HCT116 (cell line): ENCODE results near the gene PPP1R27. TPM values are rescaled to one million over a fixed set of nuclear protein-coding genes. Genes with fewer than 3 reads are reported as not detected.

Experiments
- ATAC-seq: fragments of 200-7000 bp; cut with Tn5 transposase; 2 replicates; pipeline ENCODE4 v1.9.1; 2020; ENCODE audit warnings: mild to moderate bottlenecking, moderate library complexity
- BruUV-seq: library from RNA; stranded (reverse); fragments of 400-500 nt; replicated peaks from 2 replicates; lab custom pipeline; 2021; lab: Mats Ljungman, UMichigan
- CTCF ChIA-PET: fragments of 300-600 bp; sonication (Branson Sonifier 250); formaldehyde crosslinking; loops from one replicate; lab custom pipeline; 2021; ENCODE audit warnings: antibody characterized with exemption; lab: Charles Lee
- POLR2A ChIA-PET: fragments of 300-600, 350-600 bp; sonication (Branson Sonifier 250); formaldehyde crosslinking; loops from one replicate; lab custom pipeline; 2021; ENCODE audit warnings: antibody characterized with exemption; lab: Charles Lee
- RAD21 ChIA-PET, 2 experiments: fragments of 300-600 bp; sonication (Branson Sonifier 250); formaldehyde crosslinking; loops; one replicate each; lab custom pipeline; 2023; ENCODE audit warnings: low total read pairs in 2 of 2; ENCODE audit not compliant: uncharacterized antibody in 2 of 2, unreplicated experiment in 2 of 2, low non-redundant PET in 1 of 2; lab: Charles Lee
- DNase-seq: peaks from one replicate; pipeline ENCODE4 v3.0.0-alpha.2; 2010; ENCODE audit warnings: low read depth, low spot score
- H2AFZ ChIP-seq: fragments of 200-600 bp; shearing (Covaris generic), sonication (generic); 2 replicates; pipeline ENCODE4 v1.6.1; 2017; ENCODE audit warnings: low read depth, mixed run types, mixed read lengths, antibody characterized with exemption, low read length; ENCODE audit not compliant: poor library complexity, severe bottlenecking
- H3K27ac ChIP-seq: 2 replicates; pipeline ENCODE4 v1.5.1; 2012; ENCODE audit warnings: low read depth, low read length
- H3K27me3 ChIP-seq: fragments of 200-600 bp; sonication (generic); 2 replicates; pipeline ENCODE4 v1.6.1; 2016; ENCODE audit warnings: mixed run types, low read length, mixed read lengths; ENCODE audit not compliant: insufficient read depth
- H3K36me3 ChIP-seq, 2 experiments: fragments of 200-500 bp in 1 of 2; fragments of 200-600 bp in 1 of 2; sonication (Bioruptor generic) in 1 of 2; sonication (generic) in 1 of 2; 2 replicates each; pipeline versions ENCODE4 v1.5.1 to v1.6.1; 2014 to 2016; ENCODE audit warnings: low read length in 2 of 2, inconsistent platforms in 1 of 2, mixed read lengths in 1 of 2, mixed run types in 1 of 2; ENCODE audit not compliant: insufficient read depth in 2 of 2, control insufficient read depth in 1 of 2
- H3K4me1 ChIP-seq, 2 experiments: fragments of 200-600 bp in 1 of 2; sonication (generic) in 1 of 2; 2 replicates each; pipeline versions ENCODE4 v1.5.1 to v1.6.1; 2012 to 2017; ENCODE audit warnings: low read length in 2 of 2, inconsistent platforms in 1 of 2, mild to moderate bottlenecking in 1 of 2, mixed read lengths in 1 of 2, mixed run types in 1 of 2, moderate library complexity in 1 of 2; ENCODE audit not compliant: insufficient read depth in 2 of 2, control insufficient read depth in 1 of 2
- H3K4me2 ChIP-seq: fragments of 200-600 bp; sonication (generic); 2 replicates; pipeline ENCODE4 v1.6.1; 2017; ENCODE audit warnings: mixed run types, low read length, mixed read lengths
- H3K4me3 ChIP-seq, 2 experiments: fragments of 200-600 bp in 1 of 2; sonication (generic) in 1 of 2; replicated peaks in 1 of 2; 2 replicates each; pipeline ENCODE4 v1.5.1; 2011 to 2016; ENCODE audit warnings: low read length in 2 of 2, control low read depth in 1 of 2, low read depth in 1 of 2, mild to moderate bottlenecking in 1 of 2, mixed read lengths in 1 of 2, mixed run types in 1 of 2
- H3K79me2 ChIP-seq: fragments of 200-600 bp; sonication (generic); 2 replicates; pipeline ENCODE4 v1.6.1; 2017; ENCODE audit warnings: mild to moderate bottlenecking, mixed run types, low read length, moderate library complexity, mixed read lengths; ENCODE audit not compliant: insufficient read depth
- H3K9ac ChIP-seq: fragments of 200-600 bp; sonication (generic); 2 replicates; pipeline ENCODE4 v1.6.1; 2016; ENCODE audit warnings: low read length, mixed read lengths
- H3K9me2 ChIP-seq: fragments of 200-600 bp; sonication (generic), shearing (Covaris generic); 2 replicates; pipeline ENCODE4 v1.6.1; 2017; ENCODE audit warnings: mixed run types, mild to moderate bottlenecking, moderate library complexity; ENCODE audit not compliant: insufficient read depth
- H3K9me3 ChIP-seq, 2 experiments: fragments of 200-500 bp in 1 of 2; fragments of 200-600 bp in 1 of 2; sonication (Bioruptor generic) in 1 of 2; sonication (generic) in 1 of 2; 2 replicates each; pipeline ENCODE4 v1.6.1; 2014 to 2017; ENCODE audit warnings: low read length in 2 of 2, mixed read lengths in 2 of 2, inconsistent platforms in 1 of 2, low read depth in 1 of 2, mild to moderate bottlenecking in 1 of 2, mixed run types in 1 of 2, moderate library complexity in 1 of 2; ENCODE audit not compliant: control insufficient read depth in 1 of 2, insufficient read depth in 1 of 2
- H4K20me1 ChIP-seq: fragments of 200-600 bp; sonication (generic), shearing (Covaris generic); 2 replicates; pipeline ENCODE4 v1.6.1; 2017; ENCODE audit warnings: mixed run types, mild to moderate bottlenecking, moderate library complexity; ENCODE audit not compliant: insufficient read depth
- ATF3 ChIP-seq: IDR thresholded peaks from 2 replicates; pipeline ENCODE4 v1.6.1; 2012
- CEBPB ChIP-seq: IDR thresholded peaks from 2 replicates; pipeline ENCODE4 v1.6.1; 2012; ENCODE audit warnings: low read depth
- CTCF ChIP-seq, 3 experiments: fragments of 200-600 bp in 1 of 3; sonication (generic) in 1 of 3; IDR thresholded peaks in 2 of 3; conservative IDR thresholded peaks in 1 of 3; 2 replicates each; pipeline ENCODE4 v1.5.1; 2012 to 2017; ENCODE audit warnings: low read depth in 2 of 3, low read length in 2 of 3, antibody characterized with exemption in 1 of 3, borderline replicate concordance in 1 of 3, control low read depth in 1 of 3, mild to moderate bottlenecking in 1 of 3, mixed read lengths in 1 of 3, mixed run types in 1 of 3, moderate library complexity in 1 of 3; ENCODE audit not compliant: insufficient read depth in 1 of 3
- EGR1 ChIP-seq: IDR thresholded peaks from 2 replicates; pipeline ENCODE4 v1.6.1; 2012; ENCODE audit warnings: low read depth
- ELF1 ChIP-seq: IDR thresholded peaks from 2 replicates; pipeline ENCODE4 v1.6.1; 2012; ENCODE audit warnings: low read depth, borderline replicate concordance
- EZH2phosphoT487 ChIP-seq: fragments of 200-600 bp; IDR thresholded peaks from 2 replicates; pipeline ENCODE4 v1.6.1; 2018; ENCODE audit warnings: antibody characterized with exemption, borderline replicate concordance
- POLR2A ChIP-seq: IDR thresholded peaks from 2 replicates; pipeline ENCODE4 v1.7.0; 2011; ENCODE audit warnings: borderline replicate concordance; ENCODE audit not compliant: insufficient read depth, insufficient read length; ENCODE audit errors: extremely low read depth
- POLR2AphosphoS5 ChIP-seq: IDR thresholded peaks from 2 replicates; pipeline ENCODE4 v1.6.1; 2011; ENCODE audit warnings: mild to moderate bottlenecking, low read depth, low read length, moderate library complexity
- RAD21 ChIP-seq: IDR thresholded peaks from 2 replicates; pipeline ENCODE4 v1.6.1; 2012; ENCODE audit warnings: low read depth, mild to moderate bottlenecking
- REST ChIP-seq: IDR thresholded peaks from 2 replicates; pipeline ENCODE4 v1.6.1; 2012; ENCODE audit warnings: low read depth
- SIN3A ChIP-seq: IDR thresholded peaks from 2 replicates; pipeline ENCODE4 v1.6.1; 2012; ENCODE audit warnings: low read depth
- SP1 ChIP-seq: IDR thresholded peaks from 2 replicates; pipeline ENCODE4 v1.6.1; 2012; ENCODE audit warnings: low read depth
- TCF7L2 ChIP-seq: IDR thresholded peaks from 2 replicates; pipeline ENCODE4 v1.7.0; 2011; ENCODE audit warnings: borderline replicate concordance, inconsistent platforms; ENCODE audit not compliant: insufficient read depth, insufficient read length; ENCODE audit errors: extremely low read depth
- YY1 ChIP-seq: IDR thresholded peaks from 2 replicates; pipeline ENCODE4 v1.6.1; 2011; ENCODE audit warnings: low read length, low read depth, moderate library complexity, mild to moderate bottlenecking; ENCODE audit not compliant: insufficient replicate concordance; ENCODE audit errors: extremely low read depth
- ZBTB33 ChIP-seq: IDR thresholded peaks from 2 replicates; pipeline ENCODE4 v1.6.1; 2011; ENCODE audit warnings: mild to moderate bottlenecking, low read length, moderate library complexity; ENCODE audit not compliant: insufficient replicate concordance; ENCODE audit errors: extremely low read depth
- ZFX ChIP-seq: fragments of 450-650 bp; IDR thresholded peaks from 2 replicates; pipeline ENCODE4 v1.6.1; 2017
- ZNF274 ChIP-seq: fragments of 200-500 bp; sonication (Bioruptor generic); IDR thresholded peaks from 2 replicates; pipeline ENCODE4 v1.6.1; 2014; ENCODE audit warnings: mild to moderate bottlenecking, low read depth, low read length, inconsistent platforms
- intact Hi-C: fragments of 100-400 bp; cut with micrococcal nuclease; formaldehyde crosslinking; loops from 2 replicates; pipeline ENCODE4 v1.10.0; 2022
- total RNA-seq: library from RNA; stranded (reverse); gene quantifications from one replicate; pipeline ENCODE4 v1.2.1, GENCODE V29; 2021; ENCODE audit not compliant: unreplicated experiment

Gene PPP1R27
- total RNA-seq, 1 experiment from 2014 or later, result not detected

GRCh38 chr17:81833160-81833920 is 1.5 kb downstream of the PPP1R27 start, which contains the start of gene MCRIP1:
Gene MCRIP1 (minus strand): TSS chr17:81833291. CDS start chr17:81824506, 8,785 bp downstream.
- Histone ChIP-seq H3K9me3 (no peaks in the 10 kb centered on the region), H2AFZ (no peak within 1 kb of the TSS), H3K4me1 (peaks cover 17 to 32% of the 10 kb centered on the region in 2 experiments), H3K4me2 (peak within 1 kb of the TSS; percentile 98), H3K27me3 (no peaks in the 10 kb centered on the region), H3K79me2 (peaks cover 15% of the 10 kb centered on the region), H3K9ac (peak within 1 kb of the TSS; percentile 98), H3K36me3 (0 out of 4 replicates have a peak, but pooled peaks cover 0 to 7% of the 10 kb centered on the region in 2 experiments), H3K9me2 (no peaks in the 10 kb centered on the region), H4K20me1 (no peaks in the 10 kb centered on the region), H3K27ac (peak within 1 kb of the TSS; percentile 93), H3K4me3 (peak within 1 kb of the TSS; percentile 87 to 98)
- BruUV-seq, result no TSS peak
- ChIA-PET POLR2A (interaction anchor here (0.6 to 1.9 kb wide), 12 partner anchors 8 to 127 kb away, joined by 3 to 8 read pairs (median 3); no protein-coding TSS in a partner anchor), RAD21 (interaction anchor here in 1 of 2 experiments (1.4 kb wide), 1 partner anchor 98 kb away, joined by 4 read pairs; no protein-coding TSS in a partner anchor), CTCF (interaction anchor here (2.1 kb wide), 1 partner anchor 11 kb away, joined by 10 read pairs; no protein-coding TSS in a partner anchor)
- intact Hi-C loops, result loop anchor here (2.0 kb wide), 1 partner anchor 27 kb away; the partner anchor contains the start of gene P4HB
- DNase-seq (peak; percentile 91), ATAC-seq (peak; percentile 89)
- TF ChIP-seq EZH2phosphoT487 (no peak), REST (no peak), ZFX (peak; percentile 70; the same call in 1 of the 2 replicates), ZNF274 (no peak), ZBTB33 (peak; percentile 47), SIN3A (peak; percentile 93; the same call in 1 of the 2 replicates), EGR1 (peak; percentile 96), POLR2A (peak; percentile 88), ELF1 (no peak), SP1 (no peak; the same call in 1 of the 2 replicates), CTCF (IDR thresholded peaks at IDR 0.05 in 2 of 3, conservative IDR thresholded peaks at IDR 0.05 in 1 of 3; ENCODE audit: borderline replicate concordance in 1 of 3, insufficient read depth in 1 of 3, low read depth in 2 of 3, low read length in 2 of 3) (no peak), YY1 (peak; percentile 23), RAD21 (no peak), TCF7L2 (no peak), POLR2AphosphoS5 (peak; percentile 74), ATF3 (no peak), CEBPB (no peak)
